Subcutaneous adipose tissue (tissue), 4 donors: ENCODE results near the gene ZNF502. TPM values are rescaled to one million over a fixed set of nuclear protein-coding genes. Genes with fewer than 3 reads are reported as not detected.

Experiments used
- total RNA-seq, 4 donors: library from RNA; depleted of rRNA; stranded (reverse); fragments of >200 nt; gene quantifications; one replicate each; pipeline ENCODE4 v1.1.0, GENCODE V29; 2016

ZNF502 gene
- total RNA-seq, 4 donors from 2014 or later: 3.9 to 6.2 (median 4.6) TPM

Other genes starting within 250 kb of the ZNF502 start
- 10 to 100 TPM in 1 of 4 donors, 1 to 10 TPM in 3; 5.5 to 11.9 (median 8.1) TPM for gene ZNF445, start 235.0 kb upstream of the ZNF502 start, total RNA-seq
- gene ZKSCAN7, start 157.5 kb upstream of the ZNF502 start, total RNA-seq: 1 to 10 TPM; 2.6 to 4.1 (median 3.4) TPM
- gene ZNF660, start 127.7 kb upstream of the ZNF502 start, total RNA-seq: 1 to 10 TPM; 1.9 to 3.9 (median 3.6) TPM
- 10 to 100 TPM; 13.1 to 17.4 (median 15.0) TPM for gene ZNF197, start 87.6 kb upstream of the ZNF502 start, total RNA-seq
- gene ZNF35, start 63.9 kb upstream of the ZNF502 start, total RNA-seq: 10 to 100 TPM in 3 of 4 donors, 1 to 10 TPM in 1; 8.2 to 13.2 (median 10.8) TPM
- gene ZNF501, start 17.0 kb downstream of the ZNF502 start, total RNA-seq: 1 to 10 TPM; 3.9 to 9.5 (median 4.6) TPM
- gene KIAA1143, start 49.0 kb downstream of the ZNF502 start, total RNA-seq: 10 to 100 TPM; 21.5 to 27.1 (median 25.0) TPM
- 1 to 10 TPM in 2 of 4 donors, under 1 TPM in 1, not detected in 1; 0.98 to 2.5 (median 1.5) TPM for gene KIF15, start 49.1 kb downstream of the ZNF502 start, total RNA-seq
- 10 to 100 TPM in 3 of 4 donors, 1 to 10 TPM in 1; 6.8 to 23.8 (median 19.7) TPM for gene TMEM42, start 149.3 kb downstream of the ZNF502 start, total RNA-seq
- gene TGM4, start 161.9 kb downstream of the ZNF502 start, total RNA-seq: not detected